ENCODE data around the gene OVCA2.

The OVCA2 gene

GRCh38 chr17:2035541-2036488 is 6.0 kb upstream of the OVCA2 start:
- DNase-seq, result no peak

GRCh38 chr17:2037155-2037554 is 4.7 kb upstream of the OVCA2 start:
- DNase-seq, result no peak

DNA sequence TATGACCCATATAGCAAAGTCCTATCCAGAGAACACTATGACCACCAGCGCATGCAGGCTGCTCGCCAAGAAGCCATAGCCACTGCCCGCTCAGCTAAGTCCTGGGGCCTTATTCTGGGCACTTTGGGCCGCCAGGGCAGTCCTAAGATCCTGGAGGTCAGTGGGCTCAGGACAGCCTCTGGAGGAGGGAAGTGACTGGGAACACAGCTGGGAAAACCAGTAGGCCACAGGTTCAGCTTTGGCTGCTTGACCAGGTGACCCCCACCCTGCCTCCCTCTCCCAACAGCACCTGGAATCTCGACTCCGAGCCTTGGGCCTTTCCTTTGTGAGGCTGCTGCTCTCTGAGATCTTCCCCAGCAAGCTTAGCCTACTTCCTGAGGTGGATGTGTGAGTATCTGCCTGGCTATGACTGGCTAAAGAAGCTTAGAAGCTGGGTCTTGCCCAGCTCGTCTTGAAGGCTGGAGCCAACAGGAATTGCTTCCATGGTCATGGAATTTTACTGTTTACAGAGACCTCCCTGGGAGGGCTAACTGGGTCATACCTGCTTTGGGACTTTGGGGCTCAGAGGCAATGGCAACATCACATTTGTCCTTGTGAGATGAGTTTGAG is 1.5 kb upstream of the OVCA2 start:
- DNase-seq, result no peak

- no peak for DNase-seq
Measured at GRCh38 chr17:2040942-2041560, 771 bp upstream of the OVCA2 start.

DNA sequence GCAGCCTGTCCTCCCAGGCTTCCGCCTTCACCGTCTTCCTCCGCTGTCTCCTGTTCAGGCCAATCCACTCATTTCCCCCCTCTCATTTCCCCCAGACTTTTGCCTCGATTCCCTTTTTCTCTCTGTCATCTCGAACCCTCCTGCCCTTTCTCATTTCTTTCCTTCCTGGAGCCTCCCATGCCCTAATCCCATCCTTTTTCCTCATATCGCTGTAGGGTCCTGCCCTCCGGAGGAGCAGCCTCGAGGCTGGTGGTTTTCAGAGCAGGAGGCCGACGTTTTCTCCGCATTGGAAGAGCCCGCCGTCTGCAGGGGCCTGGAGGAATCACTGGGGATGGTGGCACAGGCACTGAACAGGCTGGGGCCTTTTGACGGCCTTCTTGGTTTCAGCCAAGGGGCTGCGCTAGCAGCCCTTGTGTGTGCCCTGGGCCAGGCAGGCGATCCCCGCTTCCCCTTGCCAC is 597 bp downstream of the OVCA2 start:
- DNase-seq, result no peak

GRCh38 chr17:2042933-2043332 is 1.1 kb downstream of the OVCA2 start:
- DNase-seq, result no peak

GRCh38 chr17:2043785-2044184 is 2.0 kb downstream of the OVCA2 start:
- DNase-seq, result no peak

DNA sequence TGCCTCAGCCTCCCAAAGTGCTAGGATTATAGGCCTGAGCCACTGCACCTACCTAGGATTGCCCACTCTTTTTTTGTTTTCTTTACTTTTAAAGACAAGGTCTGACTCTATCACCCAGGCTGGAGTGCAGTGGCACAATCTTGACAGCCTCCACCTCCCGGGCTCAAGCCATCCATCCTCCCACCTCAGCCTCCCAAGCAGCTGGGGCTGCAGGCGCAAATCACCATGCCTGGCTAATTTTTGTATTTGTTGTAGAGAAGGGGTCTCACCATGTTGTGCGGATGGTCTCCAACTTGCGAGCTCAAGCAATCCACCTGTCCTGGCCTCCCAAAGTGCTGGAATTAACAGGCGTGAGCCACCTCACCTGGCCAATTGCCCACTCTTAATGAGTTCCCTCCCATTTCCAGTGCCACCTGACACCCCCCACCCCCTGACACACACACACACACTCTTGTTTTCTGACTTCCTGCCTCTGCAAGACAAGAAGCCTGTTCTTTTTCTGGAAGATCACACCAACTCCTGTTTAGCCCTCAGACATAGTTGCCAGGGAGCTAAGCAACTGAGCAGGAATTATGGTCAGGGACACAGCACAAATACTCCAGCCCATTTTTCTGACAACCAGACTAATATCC is 2.6 kb downstream of the OVCA2 start:
- DNase-seq, result no peak

- DNase-seq, result no peak
Measured at GRCh38 chr17:2047590-2047989, 5.8 kb downstream of the OVCA2 start.

DNA sequence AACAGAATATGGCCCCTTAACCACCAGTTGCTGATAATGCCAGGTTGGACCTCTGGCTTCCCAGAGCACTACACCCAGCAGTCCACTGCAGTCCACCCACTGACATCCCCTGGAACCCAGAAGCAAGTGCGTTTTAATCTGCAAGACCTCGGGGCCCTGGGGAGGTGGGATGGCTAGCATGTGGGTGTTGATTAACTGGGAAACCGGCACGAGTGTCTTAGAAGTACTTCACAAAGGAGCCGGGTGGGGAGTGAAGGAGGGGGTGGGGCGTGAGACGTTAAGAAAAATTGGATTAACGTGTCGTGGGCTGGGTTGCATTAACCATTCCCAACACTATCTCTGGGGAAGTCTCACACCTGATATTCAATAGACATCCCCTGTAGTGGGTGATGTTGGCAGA is 7.0 kb downstream of the OVCA2 start:
- no peak for DNase-seq

GRCh38 chr17:2049333-2050299 is 7.8 kb downstream of the OVCA2 start:
- DNase-seq, result no peak

- DNase-seq, result no peak
Measured at GRCh38 chr17:2050300-2051060, 8.7 kb downstream of the OVCA2 start.

DNA sequence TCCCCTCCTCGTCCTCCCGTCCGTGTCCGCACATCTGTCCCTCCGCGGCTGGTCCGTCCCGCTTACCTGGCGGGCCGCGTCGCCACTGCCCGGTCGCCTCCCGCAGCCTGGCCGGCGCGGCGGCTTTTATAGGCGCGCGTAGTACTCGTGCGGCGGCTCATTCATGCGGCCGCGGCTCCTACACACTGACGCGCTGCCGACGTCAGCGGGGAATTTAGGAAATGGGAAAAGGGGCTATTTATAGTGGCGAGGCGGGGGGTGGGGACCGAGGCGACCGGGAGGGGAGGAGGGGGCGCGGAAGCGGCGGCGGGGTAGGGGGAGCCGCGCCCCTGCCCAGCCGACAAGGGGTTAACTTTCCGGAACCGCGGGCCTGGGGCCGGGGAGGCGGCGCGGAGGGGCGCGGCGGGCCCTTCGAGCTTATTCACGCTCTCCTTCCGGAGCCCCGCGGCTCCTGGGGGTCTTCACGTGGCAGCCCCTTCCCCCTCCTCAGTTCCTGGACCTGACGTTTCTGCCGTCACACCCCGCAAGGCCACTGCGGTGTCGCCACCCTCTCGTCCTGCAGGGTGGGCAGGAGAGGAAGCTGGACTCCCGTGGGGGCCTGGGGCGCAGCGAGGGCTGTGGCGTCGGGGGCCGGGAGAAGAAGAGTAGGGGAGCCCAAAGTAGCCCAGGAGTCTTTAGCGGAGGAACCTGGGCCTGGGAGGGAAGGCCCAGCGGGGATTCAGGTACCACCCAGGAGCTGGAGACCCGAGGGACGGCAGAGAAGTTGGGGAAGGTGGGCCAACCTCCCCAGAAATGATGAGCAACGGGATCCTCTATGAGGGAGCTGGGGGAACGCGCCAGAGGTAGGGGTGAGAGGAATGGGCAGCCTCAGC is 9.5 kb downstream of the OVCA2 start:
- no peak for DNase-seq

GRCh38 chr17:2051933-2052559 is 10.2 kb downstream of the OVCA2 start:
- no peak for DNase-seq

GRCh38 chr17:2053380-2054261 is 11.8 kb downstream of the OVCA2 start:
- no peak for DNase-seq

DNA sequence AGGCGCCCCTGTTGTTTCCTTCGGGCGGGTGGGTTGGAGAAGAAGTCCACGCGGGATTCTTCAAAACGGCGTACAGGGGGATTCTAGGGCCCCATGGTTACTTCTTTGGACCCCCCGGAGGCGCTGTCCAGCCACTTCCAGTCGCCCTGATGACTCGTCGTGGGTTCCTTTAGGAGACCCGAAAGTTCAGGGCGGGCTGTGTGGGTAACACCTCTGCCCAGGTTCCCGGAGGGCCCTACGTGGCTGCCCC is 12.4 kb downstream of the OVCA2 start:
- no peak for DNase-seq

DNA sequence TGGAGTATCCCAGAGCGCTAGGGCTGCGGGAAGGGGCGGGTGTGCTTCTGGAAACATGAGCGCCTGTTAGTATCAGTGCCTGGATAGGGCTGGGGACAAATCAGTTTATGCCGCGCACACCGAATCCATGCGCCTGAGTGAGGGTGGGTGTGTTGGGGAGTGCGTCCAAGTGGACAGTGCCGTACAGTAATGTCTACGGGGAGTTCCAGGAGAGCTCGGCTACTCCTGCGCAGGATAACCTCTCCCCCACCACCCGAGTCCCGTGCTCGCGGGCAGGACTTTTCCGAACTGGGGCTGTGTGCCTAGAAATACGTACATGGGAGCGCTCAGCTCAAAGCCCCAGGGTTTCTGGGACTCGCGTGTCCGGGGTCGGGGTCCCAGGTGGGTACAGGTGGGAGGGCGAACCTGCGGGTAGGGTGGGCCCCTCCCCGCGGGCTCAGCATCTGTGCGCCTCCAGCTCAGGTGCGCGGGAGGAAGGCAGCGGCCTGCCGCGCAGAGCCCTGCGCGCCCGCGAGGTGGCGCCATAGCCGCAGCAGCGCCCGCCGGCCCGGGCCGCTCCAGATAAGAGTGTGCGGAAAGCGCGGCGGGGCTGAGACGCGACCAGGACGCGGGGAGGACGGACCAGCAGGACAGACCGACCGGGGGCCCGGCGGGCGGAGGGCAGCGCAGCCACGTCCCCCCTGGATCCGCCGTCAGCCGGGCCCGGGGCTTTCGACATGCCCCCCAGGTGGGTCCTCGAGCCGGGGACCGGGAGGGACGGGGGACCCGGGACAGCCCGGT is 12.9 kb downstream of the OVCA2 start, which contains the start of gene HIC1:
HIC1 (plus strand) TSS at position 592 of the 780 bp plus-strand sequence. CDS start 1,588 bp downstream, outside the sequence.
- DNase-seq, result no peak

Measured in NCI-H2081 treated with DMSO at 0.1 percent for 48 hours (cell line).